Gastrocnemius medialis (tissue), 4 donors: ENCODE results near the gene KATNAL2. TPM values are rescaled to one million over a fixed set of nuclear protein-coding genes. Genes with fewer than 3 reads are reported as not detected.

Experiments used
- ATAC-seq, 2 donors: fragments of 150-250 bp; one replicate each; pipeline ENCODE4 v1.9.1; 2016
- DNase-seq, 2 donors: peaks; one replicate each; pipeline ENCODE4 v3.0.0-alpha.2; 2019
- H3K27ac ChIP-seq, 4 donors: fragments of 200-600 bp; sonication (generic); 1 replicate in 1 of 4; 2 replicates in 3 of 4; pipeline ENCODE4 v1.5.1; 2016 to 2018; ENCODE audit warnings: mild to moderate bottlenecking in 2 of 4, moderate library complexity in 1 of 4
- H3K27me3 ChIP-seq, 3 donors: fragments of 200-600 bp; sonication (generic) in 2 of 3; 1 replicate in 1 of 3; 2 replicates in 2 of 3; pipeline versions ENCODE4 v1.5.1 to v1.6.0; 2016 to 2019; ENCODE audit warnings: mild to moderate bottlenecking in 1 of 3, moderate library complexity in 1 of 3
- H3K36me3 ChIP-seq, 2 donors: fragments of 200-600 bp; sonication (generic) in 1 of 2; one replicate each; pipeline ENCODE4 v1.5.1; 2017 to 2018
- H3K4me1 ChIP-seq, 2 donors: fragments of 200-600 bp; sonication (generic) in 1 of 2; one replicate each; pipeline ENCODE4 v1.5.1; 2016 to 2017; ENCODE audit warnings: mild to moderate bottlenecking in 2 of 2
- H3K4me3 ChIP-seq, 4 donors: fragments of 200-600 bp; sonication (generic) in 3 of 4; 1 replicate in 1 of 4; 2 replicates in 3 of 4; pipeline ENCODE4 v1.5.1; 2016 to 2019; ENCODE audit warnings: mild to moderate bottlenecking in 2 of 4
- H3K9me3 ChIP-seq, 3 donors: fragments of 200-600 bp; sonication (generic) in 2 of 3; 1 replicate in 1 of 3; 2 replicates in 2 of 3; pipeline ENCODE4 v1.5.1; 2016 to 2019
- POLR2A ChIP-seq, 2 donors: fragments of 450-650 bp; IDR thresholded peaks; one replicate each; pipeline ENCODE4 v1.6.1; 2017; ENCODE audit warnings: antibody characterized with exemption in 2 of 2, mild to moderate bottlenecking in 2 of 2, moderate library complexity in 2 of 2
- in situ Hi-C, 4 donors: fragments of 200-750 bp; cut with MboI; loops; one replicate each; pipeline versions ENCODE4 v1.15.0 to v1.8.0; 2017; ENCODE audit warnings: low sequenced_read_pairs in 4 of 4
- intact Hi-C: fragments of 100-400 bp; cut with DNase I; formaldehyde crosslinking; loops from one replicate; pipeline ENCODE4 v1.15.1; 2023; ENCODE audit warnings: low total_unique reads
- total RNA-seq, 4 donors: library from RNA; depleted of rRNA; stranded (reverse); fragments of >200 nt; gene quantifications; one replicate each; pipeline versions ENCODE4 v1.1.0 to v1.2.3, GENCODE V29; 2016
- TF ChIP-seq, protein P1 (sequence below), 5 experiments: fragments of 450-650 bp in 3 of 5; fragments of 200-600 bp in 2 of 5; sonication (generic) in 2 of 5; IDR thresholded peaks in 4 of 5; conservative IDR thresholded peaks in 1 of 5; 1 replicate in 4 of 5; 2 replicates in 1 of 5; pipeline ENCODE4 v1.5.1; 2016 to 2019; ENCODE audit warnings: antibody characterized with exemption in 5 of 5, mild to moderate bottlenecking in 3 of 5, moderate library complexity in 3 of 5

The KATNAL2 gene
- total RNA-seq, 4 donors from 2014 or later, result 0.27 to 2.7 (median 0.52) TPM; not detected in 1

GRCh38 chr18:46894124-46894523 lies 23.3 kb upstream of the KATNAL2 start:
- ATAC-seq (no peak), DNase-seq (no peak)
- H3K4me3 ChIP-seq, result no peak overlapping the region
- H3K36me3 ChIP-seq, result peaks cover 0 to 15% of the 10 kb centered on the region in 2 donors
- TF ChIP-seq, protein P1, sequence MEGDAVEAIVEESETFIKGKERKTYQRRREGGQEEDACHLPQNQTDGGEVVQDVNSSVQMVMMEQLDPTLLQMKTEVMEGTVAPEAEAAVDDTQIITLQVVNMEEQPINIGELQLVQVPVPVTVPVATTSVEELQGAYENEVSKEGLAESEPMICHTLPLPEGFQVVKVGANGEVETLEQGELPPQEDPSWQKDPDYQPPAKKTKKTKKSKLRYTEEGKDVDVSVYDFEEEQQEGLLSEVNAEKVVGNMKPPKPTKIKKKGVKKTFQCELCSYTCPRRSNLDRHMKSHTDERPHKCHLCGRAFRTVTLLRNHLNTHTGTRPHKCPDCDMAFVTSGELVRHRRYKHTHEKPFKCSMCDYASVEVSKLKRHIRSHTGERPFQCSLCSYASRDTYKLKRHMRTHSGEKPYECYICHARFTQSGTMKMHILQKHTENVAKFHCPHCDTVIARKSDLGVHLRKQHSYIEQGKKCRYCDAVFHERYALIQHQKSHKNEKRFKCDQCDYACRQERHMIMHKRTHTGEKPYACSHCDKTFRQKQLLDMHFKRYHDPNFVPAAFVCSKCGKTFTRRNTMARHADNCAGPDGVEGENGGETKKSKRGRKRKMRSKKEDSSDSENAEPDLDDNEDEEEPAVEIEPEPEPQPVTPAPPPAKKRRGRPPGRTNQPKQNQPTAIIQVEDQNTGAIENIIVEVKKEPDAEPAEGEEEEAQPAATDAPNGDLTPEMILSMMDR (IDR thresholded peaks at IDR 0.05 in 4 of 5, conservative IDR thresholded peaks at IDR 0.05 in 1 of 5), result no peak
- no peak for TF ChIP-seq POLR2A (IDR thresholded peaks at IDR 0.05)
- H3K27ac ChIP-seq, result no peak overlapping the region
- intact Hi-C loops (no loop called here), in situ Hi-C loops (no loop called here)
- no peaks in the 10 kb centered on the region for H3K9me3 ChIP-seq
- H3K27me3 ChIP-seq, result no peaks in the 10 kb centered on the region
- peaks cover 7 to 9% of the 10 kb centered on the region in 2 donors for H3K4me1 ChIP-seq

DNA sequence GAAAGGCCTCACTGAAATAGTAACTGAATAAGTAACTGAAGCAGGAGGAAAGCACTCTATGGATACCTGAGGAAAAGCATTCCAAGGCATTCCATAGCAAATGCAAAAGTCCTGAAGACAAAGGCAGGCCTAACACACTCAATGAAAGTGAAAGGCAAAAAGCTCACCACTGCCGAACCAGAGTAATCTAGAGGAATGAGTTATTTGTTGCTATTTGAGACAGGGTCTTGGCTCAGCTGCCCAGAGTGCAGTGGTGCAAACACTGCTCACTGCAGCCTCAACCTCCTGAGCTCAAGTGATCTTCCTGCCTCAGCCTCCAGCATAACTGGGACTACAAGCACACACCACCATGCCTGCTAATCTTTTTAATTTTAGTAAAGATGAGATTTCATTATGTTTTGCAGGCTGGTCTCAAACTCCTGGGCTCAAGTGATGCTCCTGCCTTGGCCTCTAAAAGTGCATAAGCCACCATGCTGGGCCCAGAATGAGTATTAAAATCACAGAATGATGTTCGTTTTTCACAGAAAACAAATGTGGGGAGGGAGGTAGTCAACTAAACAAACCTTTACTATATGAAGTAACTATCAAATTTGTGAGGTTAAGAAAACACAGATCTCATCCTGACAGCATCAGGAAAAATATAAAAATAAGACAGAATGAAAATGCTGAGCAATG lies 18.0 kb upstream of the KATNAL2 start:
- in situ Hi-C loops (no loop called here), intact Hi-C loops (no loop called here)
- no peak overlapping the region for H3K4me3 ChIP-seq
- no peaks in the 10 kb centered on the region for H3K9me3 ChIP-seq
- H3K27me3 ChIP-seq, result no peaks in the 10 kb centered on the region
- peaks cover 0 to under 1% of the 10 kb centered on the region in 2 donors for H3K36me3 ChIP-seq
- H3K27ac ChIP-seq, result no peak overlapping the region
- DNase-seq (no peak), ATAC-seq (no peak)
- no peak for TF ChIP-seq POLR2A (IDR thresholded peaks at IDR 0.05)
- TF ChIP-seq, protein P1 (IDR thresholded peaks at IDR 0.05 in 4 of 5, conservative IDR thresholded peaks at IDR 0.05 in 1 of 5), result no peak
- no peaks in the 10 kb centered on the region for H3K4me1 ChIP-seq

- DNase-seq, result no peak
Observed at GRCh38 chr18:46903406-46903805, 14.0 kb upstream of the KATNAL2 start.

GRCh38 chr18:46909497-46909896 lies 7.9 kb upstream of the KATNAL2 start:
- H3K27ac ChIP-seq, result no peak overlapping the region
- no peak overlapping the region for H3K4me3 ChIP-seq
- ATAC-seq, result no peak
- in situ Hi-C loops (no loop called here), intact Hi-C loops (no loop called here)
- H3K27me3 ChIP-seq, result no peaks in the 10 kb centered on the region
- H3K9me3 ChIP-seq, result no peaks in the 10 kb centered on the region
- H3K4me1 ChIP-seq, result peaks cover 26 to 35% of the 10 kb centered on the region in 2 donors
- DNase-seq, result no peak
- no peak for TF ChIP-seq POLR2A (IDR thresholded peaks at IDR 0.05)
- TF ChIP-seq, protein P1 (IDR thresholded peaks at IDR 0.05 in 4 of 5, conservative IDR thresholded peaks at IDR 0.05 in 1 of 5), result no peak
- no peaks in the 10 kb centered on the region for H3K36me3 ChIP-seq

More at GRCh38 chr18:46903406-46903805, 14.0 kb upstream of the KATNAL2 start:
- H3K4me3 ChIP-seq, result no peak overlapping the region
- in situ Hi-C loops (no loop called here), intact Hi-C loops (no loop called here)
- H3K9me3 ChIP-seq, result no peaks in the 10 kb centered on the region
- no peaks in the 10 kb centered on the region for H3K27me3 ChIP-seq
- ATAC-seq, result no peak
- peaks cover 0 to 8% of the 10 kb centered on the region in 2 donors for H3K4me1 ChIP-seq
- no peaks in the 10 kb centered on the region for H3K36me3 ChIP-seq
- TF ChIP-seq, protein P1 (IDR thresholded peaks at IDR 0.05 in 4 of 5, conservative IDR thresholded peaks at IDR 0.05 in 1 of 5), result no peak
- no peak for TF ChIP-seq POLR2A (IDR thresholded peaks at IDR 0.05)
- no peak overlapping the region for H3K27ac ChIP-seq
